EL (cell line): ENCODE measurements around the gene FAM98A.

ENCODE experiments used
- DNase-seq: peaks from one replicate; pipeline ENCODE4 v3.0.0-alpha.2; 2016

Gene FAM98A

DNA sequence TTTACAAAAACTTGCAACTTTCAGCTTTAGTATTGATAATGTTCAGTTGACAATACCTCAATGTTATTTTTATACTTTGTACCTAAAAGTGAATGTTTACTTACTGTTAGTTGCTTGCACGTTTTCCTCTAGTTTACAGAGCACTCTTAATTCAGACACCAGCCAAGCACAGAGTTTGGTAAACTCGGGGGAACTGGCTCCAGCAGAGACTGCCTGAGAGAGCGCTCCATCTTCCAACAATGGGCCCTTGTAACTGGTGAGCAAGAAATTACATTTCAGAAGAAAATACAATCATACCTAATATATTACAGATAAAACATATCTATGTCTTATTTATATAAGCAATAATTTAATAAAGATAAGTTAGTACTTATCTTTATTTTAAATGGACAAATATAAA lies 3.7 kb downstream of the FAM98A start:
- no peak for DNase-seq

- DNase-seq = no peak
These were observed 9.7 kb downstream of the FAM98A start for GRCh38 chr2:33589444-33589843.

- no peak for DNase-seq
These were observed 10.9 kb downstream of the FAM98A start for GRCh38 chr2:33588232-33588631.

- no peak for DNase-seq
These were observed 12.3 kb downstream of the FAM98A start for GRCh38 chr2:33586766-33587165.

- DNase-seq = peak; percentile 53
These were observed 15.7 kb downstream of the FAM98A start for GRCh38 chr2:33583194-33583938.

- DNase-seq = no peak
These were observed 17.2 kb downstream of the FAM98A start for GRCh38 chr2:33581872-33582271.

- DNase-seq = no peak
These were observed 19.9 kb downstream of the FAM98A start for GRCh38 chr2:33579227-33579626.

GRCh38 chr2:33577668-33578067 lies 21.4 kb downstream of the FAM98A start:
- no peak for DNase-seq

GRCh38 chr2:33577084-33577483 lies 22.0 kb downstream of the FAM98A start:
- DNase-seq = no peak

DNA sequence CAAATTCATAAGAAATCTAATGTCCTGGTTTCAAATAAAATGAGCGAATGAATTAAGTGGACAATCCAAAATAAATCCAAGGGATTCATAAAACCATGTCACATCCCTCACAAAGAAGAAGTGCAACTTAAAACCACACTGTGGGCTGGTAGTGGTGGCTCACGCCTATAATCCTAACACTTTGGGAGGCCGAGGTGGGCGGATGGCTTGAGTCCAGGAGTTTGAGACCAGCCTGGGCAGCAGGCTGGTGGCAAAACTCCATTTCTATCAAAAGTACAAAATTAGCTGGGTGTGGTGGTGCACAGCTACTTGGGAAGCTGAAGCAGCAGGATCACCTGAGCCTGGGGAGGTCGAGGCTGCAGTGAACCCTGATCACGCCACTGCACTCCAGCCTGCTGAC lies 25.4 kb downstream of the FAM98A start:
- no peak for DNase-seq

GRCh38 chr2:33570681-33571080 lies 28.4 kb downstream of the FAM98A start:
- no peak for DNase-seq

DNA sequence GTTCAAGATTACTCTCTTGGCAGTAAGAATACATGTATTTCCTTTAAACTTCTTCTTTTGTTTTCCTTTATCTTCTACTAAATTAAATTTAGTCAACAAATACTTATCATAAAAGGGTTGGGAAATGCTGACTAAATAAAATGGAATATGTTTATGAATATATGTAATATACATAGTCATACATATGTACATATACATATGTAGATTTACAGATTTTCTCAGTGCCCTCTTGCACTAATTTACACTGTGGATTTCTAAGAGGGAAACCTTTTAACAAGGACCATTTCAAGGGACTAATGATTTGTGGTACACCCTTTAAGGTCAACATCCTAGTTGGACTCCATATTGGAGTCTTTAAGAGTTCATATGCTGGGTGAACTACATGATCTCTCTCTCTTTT lies 37.2 kb downstream of the FAM98A start:
- DNase-seq = no peak

DNA sequence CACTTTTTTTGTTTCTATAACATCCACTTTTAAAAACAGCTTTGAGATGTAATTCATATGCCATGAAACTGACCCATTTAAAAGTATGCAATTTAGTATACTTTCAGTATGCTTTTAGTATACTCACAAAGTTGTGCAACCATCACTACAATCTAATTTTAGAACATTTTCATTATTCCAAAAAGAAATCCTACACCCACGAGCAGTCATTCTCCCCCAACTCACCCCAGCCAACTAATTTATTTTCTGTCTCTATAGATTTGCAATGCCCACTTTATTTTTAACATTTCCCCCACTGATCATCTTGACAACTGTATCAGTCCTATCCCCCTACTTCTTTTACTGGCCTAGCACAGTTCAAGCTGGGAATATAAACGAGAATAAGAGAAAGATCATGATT lies 39.1 kb downstream of the FAM98A start:
- no peak for DNase-seq

- DNase-seq = no peak
These were observed 39.8 kb downstream of the FAM98A start for GRCh38 chr2:33559328-33559727.

DNA sequence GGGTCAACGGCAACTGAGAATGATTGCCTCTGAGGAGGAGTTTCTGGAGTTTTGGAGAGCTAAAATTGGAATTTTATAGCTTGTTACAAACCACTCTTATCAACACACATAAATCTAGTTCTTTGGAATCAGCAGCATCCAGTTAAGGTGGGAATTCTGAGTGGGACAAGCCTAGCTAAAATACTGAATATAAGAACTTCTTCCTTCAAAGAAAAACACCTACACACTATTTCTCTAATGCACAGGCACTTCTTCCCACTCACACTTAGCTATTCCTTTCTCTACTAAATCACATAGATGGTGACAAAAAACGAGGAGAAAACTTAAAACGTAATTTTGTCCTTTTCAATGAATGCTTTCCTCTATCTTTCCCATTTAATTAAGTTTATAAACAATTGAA lies 43.4 kb downstream of the FAM98A start:
- no peak for DNase-seq

- peak; percentile 42 for DNase-seq
These were observed 46.2 kb downstream of the FAM98A start for GRCh38 chr2:33552758-33553461.

GRCh38 chr2:33550206-33550605 lies 48.9 kb downstream of the FAM98A start:
- no peak for DNase-seq

DNA sequence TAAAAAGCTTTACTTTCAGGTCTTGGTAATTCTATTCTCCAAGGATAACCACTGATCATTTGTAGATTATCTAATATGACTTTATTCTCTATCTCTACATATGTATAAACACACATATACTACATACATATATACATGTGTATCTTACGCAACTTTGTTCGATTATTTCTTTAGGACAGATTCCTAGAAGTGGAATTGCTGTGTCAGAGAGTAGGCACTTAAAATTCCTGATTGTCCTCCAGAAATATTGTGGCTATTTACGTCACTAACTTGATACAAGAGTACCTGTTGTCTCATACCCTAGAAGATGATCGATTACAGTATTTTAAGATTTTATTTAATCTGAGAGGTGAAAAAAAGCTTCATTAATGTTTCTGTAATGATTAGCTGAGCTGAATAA lies 57.9 kb downstream of the FAM98A start:
- DNase-seq = no peak

DNA sequence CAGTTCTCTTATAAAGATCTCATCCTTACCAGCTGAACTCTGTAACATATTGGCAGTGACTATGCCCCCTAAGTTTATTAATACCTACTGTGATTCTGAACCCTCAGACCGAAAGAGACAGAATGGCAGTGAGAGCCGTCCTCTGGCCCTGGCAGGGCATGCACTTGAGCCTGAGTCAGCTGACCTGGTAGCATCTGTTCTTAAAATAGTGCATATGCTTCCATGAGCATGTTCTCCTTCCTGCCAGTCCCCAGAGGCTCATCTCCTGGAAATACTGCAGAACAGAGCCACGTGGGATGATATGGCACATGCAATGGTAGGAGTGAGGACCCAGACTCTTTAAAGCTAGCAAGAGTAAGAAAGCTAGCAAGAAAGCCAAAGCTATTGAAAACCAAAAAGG lies 63.7 kb downstream of the FAM98A start:
- DNase-seq = no peak
